ENCODE measurements around the gene S100A11. TPM values are rescaled to one million over a fixed set of nuclear protein-coding genes. Genes with fewer than 3 reads are reported as not detected.

Gene S100A11
- total and polyA plus RNA-seq, 2 donors (not counting 1 experiment from before 2014, with no cell fraction given) = 26.2 to 31.4 TPM

GRCh38 chr1:152071123-152071522 lies 34.3 kb upstream of the S100A11 start:
- Histone ChIP-seq H4K20me1 (ENCODE audit: control insufficient read depth, insufficient read depth, low read length, poor library complexity, severe bottlenecking) (no peaks in the 10 kb centered on the region), H3K4me1 (ENCODE audit: control insufficient read depth in 2 of 2, insufficient read depth in 2 of 2, low read length in 2 of 2) (no peaks in the 10 kb centered on the region), H3K79me2 (ENCODE audit: control insufficient read depth, insufficient read depth, low read length) (no peaks in the 10 kb centered on the region), H3K4me3 (ENCODE audit: control extremely low read depth in 1 of 5, extremely low read depth in 1 of 5, insufficient read depth in 1 of 5, low read depth in 2 of 5, low read length in 4 of 5) (no peak overlapping the region), H3K4me2 (replicated peaks; ENCODE audit: low read depth, low read length, poor library complexity, severe bottlenecking) (no peak overlapping the region), H3K9me3 (ENCODE audit: control extremely low read depth in 1 of 3, control insufficient read depth in 2 of 3, insufficient read depth in 1 of 3, low read length in 2 of 3) (no peaks in the 10 kb centered on the region), H2AFZ (ENCODE audit: insufficient read depth, low read depth, low read length, poor library complexity, severe bottlenecking) (no peak overlapping the region), H3K9ac (ENCODE audit: low read length) (no peak overlapping the region), H3K27ac (ENCODE audit: low read length in 2 of 2) (no peak overlapping the region), H3K27me3 (replicated peaks in 1 of 4; ENCODE audit: control extremely low read depth in 1 of 4, control insufficient read depth in 3 of 4, insufficient read depth in 4 of 4, low read length in 3 of 4) (peaks cover 0 to 16% (median 3%) of the 10 kb centered on the region in 4 experiments), H3K36me3 (replicated peaks in 1 of 2; ENCODE audit: control extremely low read depth in 1 of 2, control insufficient read depth in 1 of 2, extremely low read depth in 1 of 2, insufficient read depth in 2 of 2, low read length in 1 of 2) (no peaks in the 10 kb centered on the region)
- WGBS (ENCODE audit: insufficient coverage) = 81% methylated on average over 3 of the region's 3 CpGs
- CTCF ChIA-PET = no interaction called here
- Mint-ChIP-seq H3K9me3 (ENCODE audit: insufficient read depth) (no peaks in the 10 kb centered on the region), H3K27ac (no peak overlapping the region), H3K27me3 (peaks cover 60% of the 10 kb centered on the region), H3K4me3 (no peak overlapping the region), H3K4me1 (no peaks in the 10 kb centered on the region)
- POLR2A ChIA-PET = no interaction called here
- TF ChIP-seq EZH2 (IDR thresholded peaks at IDR 0.05; ENCODE audit: borderline replicate concordance, insufficient read depth, low read depth, low read length, poor library complexity, severe bottlenecking) (no peak), CTCF (IDR thresholded peaks at IDR 0.05) (no peak)
- DNase-seq = no peak
- intact Hi-C loops (cut with micrococcal nuclease) = no loop called here
- ATAC-seq (ENCODE audit: low read depth) = no peak

GRCh38 chr1:152067929-152068328 lies 31.1 kb upstream of the S100A11 start:
- no peak overlapping the region for H3K4me2 ChIP-seq (replicated peaks; ENCODE audit: low read depth, low read length, poor library complexity, severe bottlenecking)
- H3K79me2 ChIP-seq (ENCODE audit: control insufficient read depth, insufficient read depth, low read length) = no peaks in the 10 kb centered on the region
- H3K27ac ChIP-seq (ENCODE audit: low read length in 2 of 2) = no peak overlapping the region
- TF ChIP-seq EZH2 (IDR thresholded peaks at IDR 0.05; ENCODE audit: borderline replicate concordance, insufficient read depth, low read depth, low read length, poor library complexity, severe bottlenecking) = no peak
- no peak for TF ChIP-seq CTCF (IDR thresholded peaks at IDR 0.05)
- ChIA-PET POLR2A (no interaction called here), CTCF (interaction anchor here (1.7 kb wide), 1 partner anchor 15 kb away, joined by 5 read pairs; no protein-coding TSS in a partner anchor)
- H3K9me3 ChIP-seq (ENCODE audit: control extremely low read depth in 1 of 3, control insufficient read depth in 2 of 3, insufficient read depth in 1 of 3, low read length in 2 of 3) = no peaks in the 10 kb centered on the region
- intact Hi-C loops (cut with micrococcal nuclease) = no loop called here
- H3K27me3 ChIP-seq (replicated peaks in 1 of 4; ENCODE audit: control extremely low read depth in 1 of 4, control insufficient read depth in 3 of 4, insufficient read depth in 4 of 4, low read length in 3 of 4) = peaks cover 0 to 14% (median 4%) of the 10 kb centered on the region in 4 experiments
- no peak overlapping the region for H3K9ac ChIP-seq (ENCODE audit: low read length)
- DNase-seq (no peak), ATAC-seq (ENCODE audit: low read depth) (no peak)
- Mint-ChIP-seq H3K4me3 (no peak overlapping the region), H3K27me3 (peaks cover 50% of the 10 kb centered on the region), H3K4me1 (no peaks in the 10 kb centered on the region), H3K9me3 (ENCODE audit: insufficient read depth) (no peaks in the 10 kb centered on the region), H3K27ac (no peak overlapping the region)
- no peaks in the 10 kb centered on the region for H3K4me1 ChIP-seq (ENCODE audit: control insufficient read depth in 2 of 2, insufficient read depth in 2 of 2, low read length in 2 of 2)
- no peaks in the 10 kb centered on the region for H3K36me3 ChIP-seq (replicated peaks in 1 of 2; ENCODE audit: control extremely low read depth in 1 of 2, control insufficient read depth in 1 of 2, extremely low read depth in 1 of 2, insufficient read depth in 2 of 2, low read length in 1 of 2)
- no peak overlapping the region for H2AFZ ChIP-seq (ENCODE audit: insufficient read depth, low read depth, low read length, poor library complexity, severe bottlenecking)
- no CpG with 5 or more reads among the region's 1 CpG for WGBS (ENCODE audit: insufficient coverage)
- H4K20me1 ChIP-seq (ENCODE audit: control insufficient read depth, insufficient read depth, low read length, poor library complexity, severe bottlenecking) = no peaks in the 10 kb centered on the region
- H3K4me3 ChIP-seq (ENCODE audit: control extremely low read depth in 1 of 5, extremely low read depth in 1 of 5, insufficient read depth in 1 of 5, low read depth in 2 of 5, low read length in 4 of 5) = no peak overlapping the region
